ENCODE results near the gene MZT2B. TPM values are rescaled to one million over a fixed set of nuclear protein-coding genes. Genes with fewer than 3 reads are reported as not detected.

MZT2B gene
- total RNA-seq, 4 donors from 2014 or later: 20.7 to 109 (median 93.2) TPM

DNA sequence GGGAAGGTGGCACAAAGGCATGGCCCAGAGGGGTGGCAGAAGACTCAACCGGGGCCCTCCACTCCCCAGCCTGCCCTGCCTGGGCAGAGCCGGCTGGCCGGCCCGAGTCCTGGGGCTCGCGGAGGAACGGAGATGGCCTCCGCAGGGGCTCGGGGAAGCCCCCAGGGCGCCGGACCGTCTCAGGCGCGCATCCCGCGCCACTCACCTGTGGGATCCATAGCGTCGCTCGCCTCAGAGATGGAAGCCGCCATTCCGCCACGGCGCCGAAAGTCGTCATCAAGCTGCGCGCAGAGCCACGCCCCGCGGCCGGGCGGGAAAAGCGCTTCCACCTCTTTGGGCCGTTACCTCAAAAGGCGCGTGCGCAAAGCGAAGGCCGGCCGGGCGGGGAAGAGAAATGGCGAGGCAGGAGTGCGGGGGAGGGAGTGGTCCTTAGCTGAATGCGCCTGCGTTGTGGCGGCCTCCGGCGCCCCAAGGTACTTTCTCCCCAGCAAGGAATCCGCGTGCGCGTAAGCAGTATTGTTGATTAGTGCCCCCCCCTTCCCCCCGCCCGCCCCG, 660 bp upstream of the MZT2B start, which contains the start of gene SMPD4:
Gene SMPD4 (minus strand): TSS at position 278 of the 555 bp plus-strand sequence. CDS start 5,010 bp downstream, outside the sequence.
- TF ChIP-seq, protein P1, sequence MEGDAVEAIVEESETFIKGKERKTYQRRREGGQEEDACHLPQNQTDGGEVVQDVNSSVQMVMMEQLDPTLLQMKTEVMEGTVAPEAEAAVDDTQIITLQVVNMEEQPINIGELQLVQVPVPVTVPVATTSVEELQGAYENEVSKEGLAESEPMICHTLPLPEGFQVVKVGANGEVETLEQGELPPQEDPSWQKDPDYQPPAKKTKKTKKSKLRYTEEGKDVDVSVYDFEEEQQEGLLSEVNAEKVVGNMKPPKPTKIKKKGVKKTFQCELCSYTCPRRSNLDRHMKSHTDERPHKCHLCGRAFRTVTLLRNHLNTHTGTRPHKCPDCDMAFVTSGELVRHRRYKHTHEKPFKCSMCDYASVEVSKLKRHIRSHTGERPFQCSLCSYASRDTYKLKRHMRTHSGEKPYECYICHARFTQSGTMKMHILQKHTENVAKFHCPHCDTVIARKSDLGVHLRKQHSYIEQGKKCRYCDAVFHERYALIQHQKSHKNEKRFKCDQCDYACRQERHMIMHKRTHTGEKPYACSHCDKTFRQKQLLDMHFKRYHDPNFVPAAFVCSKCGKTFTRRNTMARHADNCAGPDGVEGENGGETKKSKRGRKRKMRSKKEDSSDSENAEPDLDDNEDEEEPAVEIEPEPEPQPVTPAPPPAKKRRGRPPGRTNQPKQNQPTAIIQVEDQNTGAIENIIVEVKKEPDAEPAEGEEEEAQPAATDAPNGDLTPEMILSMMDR (IDR thresholded peaks at IDR 0.05; ENCODE audit: low read depth): no peak

DNA sequence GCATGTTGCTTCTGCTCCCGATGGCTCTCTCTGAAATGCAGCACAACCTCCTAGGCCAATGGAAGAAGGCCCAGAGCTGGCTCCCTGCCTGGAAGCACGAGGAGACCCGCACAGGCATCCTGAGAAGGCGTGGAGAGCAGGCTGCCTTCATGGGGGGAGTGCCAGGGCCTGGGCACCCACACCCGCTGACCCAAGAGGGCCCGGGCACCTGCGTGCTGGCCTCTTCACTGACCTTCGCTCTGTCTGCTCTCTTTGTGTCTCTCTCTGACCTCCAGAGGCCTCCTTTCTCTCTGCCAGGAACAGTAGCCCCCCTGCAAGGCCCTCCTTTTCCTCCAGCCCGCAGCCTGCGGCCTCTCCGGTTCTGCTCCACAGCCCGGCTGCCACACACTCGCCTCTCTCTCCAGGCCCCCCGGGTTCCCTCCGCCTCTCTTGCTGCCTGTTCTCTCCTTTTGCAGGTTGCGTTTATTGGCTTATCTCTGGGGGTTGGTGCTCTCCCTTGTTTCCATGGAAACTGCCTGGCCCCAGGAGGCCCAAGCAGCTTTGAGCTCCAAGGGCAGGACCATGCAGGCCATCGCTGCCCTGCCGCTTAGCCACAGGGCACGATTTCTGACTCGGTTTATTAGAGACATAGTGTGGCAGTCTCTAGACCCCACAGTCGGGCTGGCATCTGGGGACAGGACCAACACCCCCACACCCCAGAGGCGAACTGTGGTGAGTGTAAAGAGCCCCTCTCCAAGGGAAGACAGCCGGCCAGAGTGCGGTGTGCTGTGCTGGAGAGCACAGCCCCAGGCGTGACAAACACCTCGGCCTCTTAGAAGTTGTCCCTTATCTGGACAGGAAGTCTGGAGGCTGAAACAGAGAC, 1.7 kb downstream of the MZT2B start:
- TF ChIP-seq, protein P1 (IDR thresholded peaks at IDR 0.05; ENCODE audit: low read depth): no peak

DNA sequence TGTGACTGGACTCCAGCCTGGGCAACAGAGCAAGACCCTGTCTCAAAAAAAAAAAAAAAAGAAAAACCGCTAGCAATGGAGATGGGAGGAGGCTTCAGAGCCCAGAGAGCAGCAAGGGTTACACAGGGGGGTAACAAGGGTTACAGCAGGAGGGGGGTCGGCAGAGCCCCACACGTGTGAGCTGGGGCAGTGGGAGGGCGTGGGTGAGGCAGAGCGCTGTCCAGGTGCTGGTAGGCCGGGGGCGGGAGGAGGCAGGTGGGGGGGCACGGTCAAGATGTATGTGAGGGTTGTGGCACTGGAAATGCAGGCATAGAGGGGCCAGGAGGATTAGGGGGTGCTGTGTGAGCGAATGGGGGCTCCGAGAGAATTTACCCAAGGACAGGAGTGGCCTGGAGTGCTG, 3.4 kb downstream of the MZT2B start:
- TF ChIP-seq, protein P1 (IDR thresholded peaks at IDR 0.05; ENCODE audit: low read depth): no peak

DNA sequence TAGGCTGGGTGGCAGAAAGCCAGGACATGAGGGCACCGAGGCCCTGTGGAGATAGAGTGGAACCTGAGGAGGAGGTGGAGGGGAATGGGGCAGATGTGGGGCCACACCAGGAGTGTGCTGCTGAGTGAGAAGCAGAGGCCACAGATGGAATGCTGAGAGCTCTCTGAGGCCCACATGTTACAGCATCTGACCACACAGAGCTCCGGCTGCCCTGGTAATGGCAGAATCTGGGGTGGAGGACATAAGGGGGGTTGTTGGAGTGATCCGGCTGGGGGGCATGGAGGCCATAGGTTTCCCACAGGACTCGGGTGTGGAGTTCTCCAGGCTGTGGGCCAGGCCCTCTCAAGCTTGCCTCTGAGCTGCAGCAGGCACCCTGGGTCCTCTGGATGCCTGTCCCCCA, 3.8 kb downstream of the MZT2B start:
- TF ChIP-seq, protein P1 (IDR thresholded peaks at IDR 0.05; ENCODE audit: low read depth): no peak

DNA sequence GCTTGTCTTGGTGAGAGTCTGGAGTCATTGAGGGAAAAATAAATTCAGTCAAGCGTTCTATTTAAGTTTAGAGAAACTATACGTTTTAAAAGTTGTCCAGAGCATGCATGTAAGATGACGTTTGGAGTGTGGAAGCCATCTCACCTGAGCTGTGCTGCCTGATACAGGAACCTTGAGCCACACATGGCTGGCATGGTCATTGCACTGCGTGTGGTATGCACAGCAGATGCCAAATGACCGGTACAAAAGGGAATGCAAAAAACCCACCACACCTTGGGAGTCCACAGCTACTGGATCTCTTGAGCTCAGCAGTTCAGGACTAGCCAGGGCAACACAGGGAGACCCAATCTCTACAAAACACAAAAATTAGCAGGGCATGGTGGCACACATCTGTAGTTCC, 4.3 kb downstream of the MZT2B start:
- TF ChIP-seq, protein P1 (IDR thresholded peaks at IDR 0.05; ENCODE audit: low read depth): no peak

DNA sequence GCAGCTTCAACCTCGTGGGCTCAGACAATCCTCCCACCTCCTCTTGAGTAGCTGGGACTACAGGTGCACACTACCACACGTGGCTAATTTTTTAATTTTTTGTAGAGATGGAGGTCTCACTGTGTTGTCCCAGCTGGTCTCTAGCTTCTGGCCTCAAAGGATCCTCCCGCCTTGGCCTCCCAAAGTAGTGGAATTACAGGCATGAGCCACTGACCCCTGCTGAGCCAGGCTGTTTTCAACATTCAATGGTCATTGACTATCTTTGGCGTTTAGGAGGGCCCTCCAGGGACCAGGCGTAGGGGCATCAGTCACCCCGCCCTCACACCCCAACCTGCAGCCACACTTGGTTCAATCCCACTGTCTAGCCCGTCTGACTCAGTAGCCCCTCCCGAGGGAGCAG, 5.2 kb downstream of the MZT2B start:
- TF ChIP-seq, protein P1 (IDR thresholded peaks at IDR 0.05; ENCODE audit: low read depth): no peak

DNA sequence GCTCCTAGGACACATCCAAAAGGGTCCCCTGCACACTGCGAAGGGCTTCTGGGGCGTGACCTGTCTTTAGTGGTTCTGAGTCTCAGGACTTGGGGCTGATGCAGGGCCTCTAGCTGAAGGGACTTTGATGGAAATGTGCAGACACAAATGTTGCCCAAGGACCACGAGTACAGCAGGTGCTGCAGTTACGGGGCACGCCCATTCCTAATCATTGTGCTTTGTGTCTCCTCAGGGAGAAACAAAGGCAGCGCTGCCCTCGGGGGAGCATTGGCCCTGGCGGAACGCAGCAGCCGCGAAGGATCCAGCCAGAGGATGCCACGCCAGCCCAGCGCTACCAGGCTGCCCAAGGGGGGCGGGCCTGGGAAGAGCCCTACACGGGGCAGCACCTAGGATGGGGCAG, 8.2 kb downstream of the MZT2B start:
- TF ChIP-seq, protein P1 (IDR thresholded peaks at IDR 0.05; ENCODE audit: low read depth): no peak
